Cardiac muscle cell (in vitro differentiated cells and primary cell): ENCODE results near the gene ABCC1. TPM values are rescaled to one million over a fixed set of nuclear protein-coding genes. Genes with fewer than 3 reads are reported as not detected.
"Not testable (repeated sequence)": the region's sequence is repeated elsewhere in the genome, so short reads cannot be mapped to it uniquely, and the experiment has no call there.

Source experiments
- DNase-seq, 2 donors: peaks; one replicate each; pipeline versions ENCODE4 v3.0.0 to v3.0.0-alpha.2; 2010 to 2017; ENCODE audit warnings: low read depth in 1 of 2, low spot score in 1 of 2
- H3K27ac ChIP-seq: fragments of 200-600 bp; sonication (generic); 2 replicates; pipeline ENCODE4 v1.5.1; 2016
- H3K27me3 ChIP-seq: fragments of 200-600 bp; sonication (generic); 2 replicates; pipeline ENCODE4 v1.6.0; 2016; ENCODE audit warnings: control low read depth
- H3K36me3 ChIP-seq: fragments of 200-600 bp; sonication (generic); 2 replicates; pipeline ENCODE4 v1.5.1; 2016; ENCODE audit warnings: control low read depth
- H3K4me1 ChIP-seq: fragments of 200-600 bp; sonication (generic); 2 replicates; pipeline ENCODE4 v1.8.1; 2017; ENCODE audit warnings: low read depth, mild to moderate bottlenecking, mixed run types
- H3K4me3 ChIP-seq: fragments of 200-600 bp; sonication (generic); 2 replicates; pipeline ENCODE4 v1.5.1; 2016; ENCODE audit warnings: mild to moderate bottlenecking
- H3K9me3 ChIP-seq: fragments of 200-600 bp; sonication (generic); 2 replicates; pipeline ENCODE4 v1.5.1; 2017; ENCODE audit warnings: low read depth, mild to moderate bottlenecking, control low read depth
- CTCF ChIP-seq: IDR thresholded peaks from 2 replicates; pipeline ENCODE4 v1.5.1; 2012; ENCODE audit warnings: low read depth, mild to moderate bottlenecking, low read length
- polyA plus RNA-seq: library from polyadenylated mRNA; unstranded; fragments of >200 nt; fragmentation: Nextera tagmentation; extraction: Ambion mirVana; gene quantifications from 2 replicates; pipeline ENCODE4 v1.2.1, GENCODE V29; 2016
- total RNA-seq: library from RNA; depleted of rRNA; stranded (reverse); fragments of >200 nt; gene quantifications from 2 replicates; pipeline ENCODE4 v1.2.3, GENCODE V29; 2016

The ABCC1 gene
- total and polyA plus RNA-seq, 2 experiments from 2014 or later = 14.2 to 31.0 TPM

DNA sequence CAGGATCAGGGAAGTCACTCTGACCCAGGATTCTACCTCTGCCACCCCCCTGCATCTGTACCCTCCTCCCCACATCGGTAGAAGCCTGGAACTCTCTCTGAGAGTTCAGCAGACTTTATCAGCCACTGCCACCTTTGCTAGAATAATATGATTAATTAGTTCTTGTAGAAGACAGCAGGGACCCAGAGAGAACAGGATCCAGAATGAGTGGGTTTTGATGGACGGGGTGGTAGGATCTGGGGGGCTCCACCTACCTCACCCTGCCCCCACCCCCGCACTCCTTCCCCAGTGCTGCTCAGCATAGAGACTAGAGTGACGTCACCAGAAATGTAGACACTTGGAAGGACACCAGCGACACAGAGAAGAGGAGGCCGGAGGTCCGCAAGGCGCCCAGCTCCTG is 240.4 kb downstream of the ABCC1 start:
- TF ChIP-seq CTCF = no peak
- Histone ChIP-seq H3K36me3 (no peaks in the 10 kb centered on the region), H3K9me3 (no peaks in the 10 kb centered on the region), H3K4me3 (no peak overlapping the region), H3K4me1 (no peaks in the 10 kb centered on the region), H3K27ac (no peak overlapping the region), H3K27me3 (no peaks in the 10 kb centered on the region)
- DNase-seq = no peak

- Histone ChIP-seq H3K27ac (no peak overlapping the region), H3K4me3 (no peak overlapping the region), H3K9me3 (no peaks in the 10 kb centered on the region), H3K27me3 (no peaks in the 10 kb centered on the region), H3K4me1 (no peaks in the 10 kb centered on the region), H3K36me3 (no peaks in the 10 kb centered on the region)
- no peak for TF ChIP-seq CTCF
- DNase-seq = no peak
These were observed 241.1 kb downstream of the ABCC1 start for GRCh38 chr16:16190546-16190945.

DNA sequence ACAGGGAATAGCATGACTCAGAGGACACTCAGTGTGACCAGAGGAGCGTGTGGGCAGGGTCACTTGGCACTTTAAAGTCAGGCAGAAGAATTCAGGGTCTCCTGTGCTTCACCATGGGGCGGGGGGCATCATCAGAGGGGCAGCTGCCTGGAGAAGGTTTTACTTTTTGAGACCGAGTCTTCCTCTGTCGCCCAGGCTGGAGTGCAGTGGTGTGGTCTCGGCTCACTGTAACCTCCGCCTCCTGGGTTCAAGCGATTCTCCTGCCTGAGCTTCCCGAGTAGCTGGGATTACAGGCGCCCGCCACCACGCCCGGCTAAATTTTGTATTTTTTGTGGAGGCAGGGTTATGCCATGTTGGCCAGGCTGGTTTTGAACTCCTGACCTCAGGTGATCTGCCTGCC is 241.6 kb downstream of the ABCC1 start:
- not testable (repeated sequence) for H3K4me1 ChIP-seq, H3K27ac ChIP-seq, H3K4me3 ChIP-seq, H3K27me3 ChIP-seq, DNase-seq, H3K36me3 ChIP-seq, H3K9me3 ChIP-seq

DNA sequence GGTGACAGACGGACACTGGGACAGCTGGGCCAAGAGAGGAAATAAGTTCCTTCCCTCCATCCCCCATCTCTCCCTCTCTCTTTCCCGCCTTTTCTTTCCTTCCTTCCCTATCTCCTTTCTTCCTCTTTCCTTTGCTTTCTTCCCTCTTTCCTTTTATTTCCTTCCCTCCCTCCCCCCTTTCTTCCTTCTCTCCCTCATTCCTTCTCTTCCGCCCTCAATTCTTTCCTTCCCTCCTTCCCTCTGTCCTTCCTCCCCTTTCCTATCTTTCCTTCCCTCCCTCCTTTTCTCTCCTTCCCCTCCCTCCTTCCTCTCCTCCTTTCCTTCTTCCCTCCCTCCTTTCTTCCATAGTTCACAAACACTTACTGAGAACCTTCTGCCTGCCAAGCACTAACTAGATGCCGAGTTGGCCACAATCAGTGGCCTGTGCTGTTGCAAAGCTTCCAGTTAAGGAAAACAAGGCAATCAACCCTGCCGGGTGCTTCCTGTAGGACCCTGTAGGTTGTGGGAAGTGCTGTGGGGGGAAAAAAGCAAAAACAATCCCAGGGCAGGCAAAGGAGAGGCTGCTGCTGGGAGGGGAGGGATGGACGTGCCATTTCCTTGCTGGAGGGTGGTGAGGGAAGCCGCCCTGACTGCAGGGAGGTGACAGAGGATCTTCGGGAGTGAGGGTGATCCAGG is 242.2 kb downstream of the ABCC1 start:
- no peak for TF ChIP-seq CTCF

More for the DNA sequence above, 242.2 kb downstream of the ABCC1 start:
- no peak overlapping the region for H3K27ac ChIP-seq
- no peaks in the 10 kb centered on the region for H3K9me3 ChIP-seq
- no peaks in the 10 kb centered on the region for H3K36me3 ChIP-seq
- no peaks in the 10 kb centered on the region for H3K4me1 ChIP-seq
- no peak for DNase-seq
- H3K27me3 ChIP-seq = no peaks in the 10 kb centered on the region
- H3K4me3 ChIP-seq = no peak overlapping the region

Other genes starting within 250 kb of the ABCC1 start
- gene MYH11, start 92.6 kb upstream of the ABCC1 start, total RNA-seq = 2.0 and 16.3 TPM in 2 replicates
- gene MYH11, start 92.6 kb upstream of the ABCC1 start, polyA plus RNA-seq = 3.3 and 12.2 TPM in 2 replicates
- 14.8 and 15.3 TPM in 2 replicates for gene CEP20, start 61.0 kb upstream of the ABCC1 start, total RNA-seq
- 21.4 and 33.3 TPM in 2 replicates for gene CEP20, start 61.0 kb upstream of the ABCC1 start, polyA plus RNA-seq